ENCODE results near the gene DPF3.
A peak's percentile ranks its signal among the peaks of the same experiment; 100 is the strongest.

Gene DPF3

DNA sequence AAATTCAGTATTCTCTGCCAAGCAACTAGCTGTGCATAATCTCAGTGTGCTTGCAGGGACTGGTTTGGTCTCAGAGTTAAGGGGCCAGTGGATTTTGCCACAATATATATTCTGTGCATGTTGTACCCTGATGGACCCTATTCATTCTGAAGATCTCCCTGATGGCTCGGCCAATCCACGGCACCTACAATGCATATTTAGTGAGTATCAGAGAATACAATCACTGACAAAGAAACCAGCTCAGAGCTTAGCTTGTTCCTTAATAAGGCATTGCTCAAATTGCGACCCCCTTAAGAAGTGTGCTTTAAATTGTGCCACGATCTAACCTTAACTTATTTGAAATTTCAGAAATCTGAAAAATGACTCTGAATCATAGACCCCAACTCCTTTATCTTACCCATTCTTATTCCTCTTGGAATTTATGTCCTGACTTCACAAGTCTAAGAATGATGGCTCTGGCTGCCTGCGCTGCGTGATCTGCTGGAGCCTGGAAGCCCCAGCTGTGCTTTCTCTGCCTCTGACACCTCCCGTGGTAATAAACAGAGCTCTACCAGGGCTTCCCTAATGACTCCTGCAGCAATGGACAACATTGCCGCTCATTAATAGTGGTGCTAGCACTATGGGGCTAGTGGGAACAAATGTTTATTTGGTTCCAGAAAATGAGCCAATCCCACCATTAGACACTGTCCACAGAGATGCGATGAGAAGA, 23.3 kb upstream of the DPF3 start:
- no peaks in the 10 kb centered on the region for H3K9me3 Mint-ChIP-seq
- no peak overlapping the region for H3K27ac Mint-ChIP-seq
- H3K36me3 Mint-ChIP-seq (ENCODE audit: low read depth) = no peaks in the 10 kb centered on the region
- H3K27me3 Mint-ChIP-seq (ENCODE audit: low read depth) = peaks cover 60% of the 10 kb centered on the region
- DNase-seq (ENCODE audit: low spot score) = no peak
- H3K4me3 Mint-ChIP-seq = no peak overlapping the region
- H3K4me1 Mint-ChIP-seq (ENCODE audit: low read depth) = peaks cover 2% of the 10 kb centered on the region

DNA sequence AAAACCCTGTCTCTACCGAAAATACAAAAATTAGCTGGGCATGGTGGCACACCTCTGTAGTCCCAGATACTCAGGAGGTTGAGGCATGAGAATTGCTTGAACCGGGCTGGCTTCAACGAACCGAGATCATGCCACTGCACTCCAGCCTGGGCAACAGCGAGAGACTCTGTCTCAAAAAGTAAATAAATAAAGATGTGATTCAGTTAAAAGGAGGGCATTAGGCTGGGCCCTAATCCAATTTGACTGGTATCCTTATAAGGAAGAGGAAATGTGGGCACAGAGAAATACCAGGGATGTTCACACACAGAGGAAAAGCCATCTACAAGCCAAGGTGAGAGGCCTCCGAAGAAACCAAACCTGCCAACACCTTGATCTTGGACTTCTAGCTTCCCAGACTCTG, 22.3 kb upstream of the DPF3 start:
- H3K4me3 Mint-ChIP-seq = no peak overlapping the region

DNA sequence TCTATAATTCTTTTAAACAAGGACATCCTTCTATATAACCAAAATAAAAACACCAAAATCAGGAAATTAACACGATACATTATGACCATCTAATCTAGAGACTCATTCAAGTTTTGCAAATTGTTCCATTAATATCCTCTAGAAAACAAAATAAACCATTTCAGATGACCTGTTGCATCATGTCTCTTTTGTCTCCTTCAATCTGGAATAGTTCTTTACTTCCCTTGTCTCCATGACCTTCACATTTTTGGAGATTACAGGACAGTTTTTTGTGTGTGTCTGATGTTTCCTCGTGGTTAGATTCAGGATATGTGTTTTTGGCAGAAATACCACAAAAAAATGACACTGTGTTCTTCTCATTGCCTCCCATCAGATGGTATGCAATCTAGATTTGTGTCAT, 19.9 kb upstream of the DPF3 start:
- Mint-ChIP-seq H3K4me1 (ENCODE audit: low read depth) (peaks cover 2% of the 10 kb centered on the region), H3K27me3 (ENCODE audit: low read depth) (peaks cover 50% of the 10 kb centered on the region), H3K36me3 (ENCODE audit: low read depth) (no peaks in the 10 kb centered on the region), H3K27ac (no peak overlapping the region), H3K4me3 (no peak overlapping the region), H3K9me3 (no peaks in the 10 kb centered on the region)
- DNase-seq (ENCODE audit: low spot score) = no peak

More for the DNA sequence above, 22.3 kb upstream of the DPF3 start:
- peaks cover 56% of the 10 kb centered on the region for H3K27me3 Mint-ChIP-seq (ENCODE audit: low read depth)
- peaks cover 2% of the 10 kb centered on the region for H3K4me1 Mint-ChIP-seq (ENCODE audit: low read depth)
- H3K9me3 Mint-ChIP-seq = no peaks in the 10 kb centered on the region
- no peaks in the 10 kb centered on the region for H3K36me3 Mint-ChIP-seq (ENCODE audit: low read depth)
- H3K27ac Mint-ChIP-seq = no peak overlapping the region
- DNase-seq (ENCODE audit: low spot score) = no peak

DNA sequence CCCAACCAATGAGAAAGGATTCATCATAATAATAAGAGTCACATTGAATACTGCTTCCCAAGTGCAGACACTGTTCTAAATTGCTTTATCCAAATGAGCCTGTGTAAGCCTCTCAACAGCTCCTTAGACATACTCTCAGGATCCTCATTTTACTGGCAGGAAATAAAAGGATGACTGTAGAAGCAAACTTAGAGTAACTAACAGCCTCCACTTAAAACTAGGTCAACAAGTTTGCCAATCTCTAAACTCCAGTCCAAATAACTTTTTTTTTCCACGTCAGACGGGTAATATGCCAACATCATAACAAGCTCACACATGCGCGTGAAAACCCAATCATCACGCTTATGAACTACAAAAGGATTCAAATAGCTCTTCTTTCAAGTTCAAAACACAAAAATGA, 15.3 kb upstream of the DPF3 start:
- Mint-ChIP-seq H3K27me3 (ENCODE audit: low read depth) (peaks cover 53% of the 10 kb centered on the region), H3K27ac (no peak overlapping the region), H3K9me3 (no peaks in the 10 kb centered on the region), H3K4me1 (ENCODE audit: low read depth) (peaks cover 13% of the 10 kb centered on the region), H3K4me3 (no peak overlapping the region), H3K36me3 (ENCODE audit: low read depth) (no peaks in the 10 kb centered on the region)
- no peak for DNase-seq (ENCODE audit: low spot score)

DNA sequence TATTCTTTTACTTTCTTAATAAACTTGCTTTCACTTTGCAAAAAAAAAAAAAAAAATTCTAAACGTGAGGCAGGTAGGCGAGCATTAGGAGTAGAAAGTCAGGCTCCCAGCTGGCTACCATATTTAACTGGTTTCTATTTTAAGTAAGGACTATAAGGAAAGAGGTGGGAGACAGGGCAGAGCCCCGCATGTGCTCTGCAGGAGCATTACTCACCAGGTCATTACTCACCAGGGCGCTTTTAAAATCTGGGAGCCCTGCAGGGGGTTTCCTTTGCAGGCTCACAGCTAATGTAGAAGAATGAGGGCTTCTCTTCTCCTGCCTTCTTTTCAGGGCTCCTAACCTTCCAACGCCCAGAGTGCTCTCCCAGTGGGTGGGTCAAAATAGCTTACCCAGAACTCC, 14.0 kb upstream of the DPF3 start:
- Mint-ChIP-seq H3K4me1 (ENCODE audit: low read depth) (peaks cover 11% of the 10 kb centered on the region), H3K36me3 (ENCODE audit: low read depth) (no peaks in the 10 kb centered on the region), H3K4me3 (no peak overlapping the region), H3K27ac (no peak overlapping the region), H3K9me3 (no peaks in the 10 kb centered on the region), H3K27me3 (ENCODE audit: low read depth) (peaks cover 49% of the 10 kb centered on the region)
- DNase-seq (ENCODE audit: low spot score) = no peak

DNA sequence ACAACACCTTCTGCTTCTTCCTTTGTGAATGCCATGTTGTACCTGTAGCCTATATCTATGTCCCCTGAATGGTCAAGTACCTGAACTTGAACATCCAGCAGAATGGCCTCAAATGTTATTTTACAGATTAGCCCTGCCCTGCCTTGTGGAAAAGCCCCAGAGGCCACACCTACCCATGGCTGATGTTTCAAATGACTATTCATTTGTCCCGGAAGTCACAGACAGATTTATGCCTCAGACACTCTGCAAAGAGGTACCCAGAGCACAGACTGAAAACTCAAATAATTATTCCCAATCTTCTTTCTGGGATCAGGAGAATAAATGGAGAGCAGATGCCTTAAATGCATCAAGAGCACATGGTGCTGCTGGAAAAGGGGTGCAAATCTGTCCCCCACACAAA, 13.0 kb upstream of the DPF3 start:
- no peaks in the 10 kb centered on the region for H3K36me3 Mint-ChIP-seq (ENCODE audit: low read depth)
- peaks cover 48% of the 10 kb centered on the region for H3K27me3 Mint-ChIP-seq (ENCODE audit: low read depth)
- H3K4me3 Mint-ChIP-seq = no peak overlapping the region
- peaks cover 11% of the 10 kb centered on the region for H3K4me1 Mint-ChIP-seq (ENCODE audit: low read depth)
- no peak overlapping the region for H3K27ac Mint-ChIP-seq
- no peaks in the 10 kb centered on the region for H3K9me3 Mint-ChIP-seq
- DNase-seq (ENCODE audit: low spot score) = no peak

DNA sequence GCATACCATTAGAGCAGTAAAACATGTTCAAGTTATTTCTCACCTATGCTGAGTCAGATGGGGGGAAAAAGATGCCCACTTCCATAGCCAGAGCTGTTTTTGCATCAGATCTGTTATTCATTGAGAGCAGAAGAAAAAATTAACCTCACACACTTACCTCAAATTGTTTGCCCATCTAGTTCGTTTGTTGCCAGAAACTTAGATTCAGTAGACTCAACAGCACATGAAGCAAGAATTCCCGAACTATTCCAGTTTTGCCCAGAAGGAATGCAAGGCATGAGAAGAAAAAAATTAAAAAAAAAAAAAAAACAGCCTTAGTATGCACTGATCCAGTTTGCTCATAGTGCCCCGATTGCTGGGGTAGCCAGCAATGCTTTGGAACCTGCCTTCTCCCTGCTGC, 12.4 kb upstream of the DPF3 start:
- H3K27me3 Mint-ChIP-seq (ENCODE audit: low read depth) = peaks cover 51% of the 10 kb centered on the region
- peaks cover 11% of the 10 kb centered on the region for H3K4me1 Mint-ChIP-seq (ENCODE audit: low read depth)
- no peak overlapping the region for H3K27ac Mint-ChIP-seq
- H3K9me3 Mint-ChIP-seq = no peaks in the 10 kb centered on the region
- DNase-seq (ENCODE audit: low spot score) = no peak
- no peaks in the 10 kb centered on the region for H3K36me3 Mint-ChIP-seq (ENCODE audit: low read depth)
- no peak overlapping the region for H3K4me3 Mint-ChIP-seq

DNA sequence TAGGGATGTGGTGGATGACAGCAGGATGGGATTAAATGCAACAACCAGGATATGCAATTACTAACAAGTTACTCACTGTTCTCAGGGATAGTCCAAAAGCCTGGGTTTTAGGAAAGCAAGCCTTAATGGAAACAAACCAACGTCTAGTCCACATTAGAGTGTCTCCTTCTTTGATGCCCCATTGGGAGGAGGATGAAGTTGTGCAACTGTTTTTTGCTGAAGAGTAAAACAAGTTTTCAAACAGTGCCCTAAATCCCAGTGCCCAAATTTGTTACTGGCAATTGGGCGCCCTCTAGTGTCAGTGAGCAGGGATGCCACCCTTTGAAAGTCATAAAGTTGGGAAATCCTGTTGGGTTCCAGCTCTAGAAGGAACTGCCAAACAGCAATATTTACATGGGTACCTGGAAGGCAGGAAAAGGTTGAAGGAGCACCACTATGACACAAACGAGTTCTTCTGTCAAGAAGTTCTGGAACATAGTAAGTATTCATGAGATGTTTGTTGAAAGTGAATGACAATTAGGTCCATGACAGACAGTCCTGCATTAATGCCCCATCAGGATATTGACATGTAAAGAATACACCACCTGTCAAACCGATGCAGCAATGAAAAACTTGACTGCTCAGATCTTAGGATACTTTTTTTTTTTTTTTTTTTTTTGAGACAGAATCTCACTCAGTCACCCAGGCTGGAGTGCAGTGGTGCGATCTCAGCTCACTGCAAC, 11.1 kb upstream of the DPF3 start:
- Mint-ChIP-seq H3K27ac (no peak overlapping the region), H3K4me1 (ENCODE audit: low read depth) (peaks cover 11% of the 10 kb centered on the region), H3K9me3 (no peaks in the 10 kb centered on the region), H3K4me3 (no peak overlapping the region), H3K36me3 (ENCODE audit: low read depth) (no peaks in the 10 kb centered on the region), H3K27me3 (ENCODE audit: low read depth) (peaks cover 57% of the 10 kb centered on the region)
- DNase-seq (ENCODE audit: low spot score) = peak; percentile 49

DNA sequence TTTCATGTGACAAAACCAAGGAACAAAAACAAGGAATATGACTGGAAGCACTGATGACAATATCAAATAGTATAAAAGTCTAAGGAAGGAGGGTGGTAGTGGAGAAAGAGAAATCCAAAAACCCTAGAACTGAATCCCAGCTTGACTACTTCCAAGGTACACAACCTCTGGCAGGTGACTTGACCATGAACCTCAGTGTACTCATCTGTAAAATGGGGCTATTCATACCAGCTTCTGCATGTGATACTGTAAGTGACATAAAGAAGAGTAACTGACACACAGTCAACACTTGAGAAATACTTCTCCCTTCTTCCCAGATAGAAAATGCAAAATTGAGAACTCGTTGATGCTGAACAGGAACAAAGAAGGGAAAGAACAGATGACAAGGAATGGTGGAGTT, 10.3 kb upstream of the DPF3 start:
- no peak for DNase-seq (ENCODE audit: low spot score)
- H3K4me3 Mint-ChIP-seq = no peak overlapping the region
- H3K9me3 Mint-ChIP-seq = no peaks in the 10 kb centered on the region
- H3K4me1 Mint-ChIP-seq (ENCODE audit: low read depth) = peaks cover 11% of the 10 kb centered on the region
- peaks cover 58% of the 10 kb centered on the region for H3K27me3 Mint-ChIP-seq (ENCODE audit: low read depth)
- H3K27ac Mint-ChIP-seq = no peak overlapping the region
- no peaks in the 10 kb centered on the region for H3K36me3 Mint-ChIP-seq (ENCODE audit: low read depth)

DNA sequence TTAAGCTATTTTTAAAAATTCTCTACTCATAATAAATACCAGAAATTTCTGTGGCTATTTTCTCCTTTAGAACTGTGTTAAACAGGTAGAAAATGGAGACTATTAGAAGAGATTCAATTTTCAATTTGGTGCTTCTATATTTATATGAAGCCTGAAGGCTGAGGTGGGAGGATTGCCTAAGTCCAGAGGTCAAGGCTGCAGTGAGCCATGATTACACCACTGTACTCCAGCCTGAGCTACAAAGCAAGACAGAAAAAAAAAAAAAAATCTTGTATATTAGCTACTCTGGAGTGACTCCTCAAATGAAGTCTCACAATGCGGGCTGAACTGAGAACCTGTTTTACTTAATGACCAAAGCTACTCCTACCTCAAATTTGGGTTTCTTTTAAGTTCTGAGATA, 9.8 kb upstream of the DPF3 start:
- Mint-ChIP-seq H3K4me1 (ENCODE audit: low read depth) (peaks cover 11% of the 10 kb centered on the region), H3K9me3 (no peaks in the 10 kb centered on the region), H3K36me3 (ENCODE audit: low read depth) (no peaks in the 10 kb centered on the region), H3K27me3 (ENCODE audit: low read depth) (peaks cover 54% of the 10 kb centered on the region), H3K27ac (no peak overlapping the region), H3K4me3 (no peak overlapping the region)
- no peak for DNase-seq (ENCODE audit: low spot score)

DNA sequence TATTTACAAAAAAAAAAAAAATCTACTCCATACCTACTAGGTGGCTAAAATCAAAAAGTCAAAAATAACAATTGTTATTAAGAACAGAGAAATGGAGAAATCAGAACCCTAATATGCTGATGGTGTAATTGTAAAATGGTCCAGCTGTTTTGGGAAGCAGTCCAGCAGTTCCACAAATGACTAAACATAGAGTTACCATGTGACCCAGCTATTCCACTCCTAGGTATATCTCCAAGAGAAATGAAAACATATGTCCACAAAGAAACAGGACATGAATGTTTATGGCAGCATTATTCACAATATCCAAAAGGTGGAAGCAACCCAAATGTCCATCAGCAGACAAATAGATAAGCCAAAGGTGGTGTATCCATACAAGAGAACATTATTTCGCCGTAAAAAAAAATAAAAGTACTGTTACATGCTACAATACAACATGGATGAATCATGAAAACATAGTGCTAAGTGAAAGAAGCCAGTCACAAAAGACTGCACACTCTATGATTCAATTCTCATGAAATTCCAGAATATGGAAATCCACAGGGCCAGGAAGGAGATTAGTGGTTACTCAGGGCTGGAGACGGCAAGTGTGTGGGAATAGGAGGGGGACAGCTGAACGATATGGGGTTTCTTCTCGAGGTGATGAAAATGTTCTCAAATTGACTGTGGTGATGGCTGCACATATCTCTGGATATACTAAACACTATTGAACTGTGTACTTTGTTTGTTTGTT, 9.1 kb upstream of the DPF3 start:
- Mint-ChIP-seq H3K27ac (no peak overlapping the region), H3K9me3 (no peaks in the 10 kb centered on the region), H3K4me1 (ENCODE audit: low read depth) (peaks cover 11% of the 10 kb centered on the region), H3K36me3 (ENCODE audit: low read depth) (no peaks in the 10 kb centered on the region), H3K27me3 (ENCODE audit: low read depth) (peaks cover 56% of the 10 kb centered on the region), H3K4me3 (no peak overlapping the region)
- DNase-seq (ENCODE audit: low spot score) = no peak

DNA sequence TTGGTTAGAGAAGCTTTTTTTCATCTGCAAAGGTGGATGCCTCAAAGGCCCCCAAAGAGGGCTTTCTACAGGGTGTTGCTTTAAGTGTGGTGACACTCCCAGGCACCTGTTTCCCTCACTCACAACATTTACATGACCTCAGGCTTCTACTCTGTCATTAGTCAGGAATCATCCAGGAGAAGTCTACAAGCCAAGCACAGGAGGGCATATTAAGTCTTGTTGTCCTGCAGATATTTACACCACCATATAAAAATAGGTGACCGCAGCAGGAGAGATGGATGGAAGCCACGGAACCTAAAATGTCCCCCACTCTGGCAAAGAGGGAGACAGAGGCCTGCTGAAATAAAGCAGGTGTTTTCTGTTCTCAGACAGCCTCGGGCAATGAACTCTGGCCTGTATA, 7.5 kb upstream of the DPF3 start:
- Mint-ChIP-seq H3K9me3 (no peaks in the 10 kb centered on the region), H3K4me1 (ENCODE audit: low read depth) (peaks cover 5% of the 10 kb centered on the region), H3K27ac (no peak overlapping the region), H3K36me3 (ENCODE audit: low read depth) (no peaks in the 10 kb centered on the region), H3K4me3 (no peak overlapping the region), H3K27me3 (ENCODE audit: low read depth) (peaks cover 57% of the 10 kb centered on the region)
- no peak for DNase-seq (ENCODE audit: low spot score)

DNA sequence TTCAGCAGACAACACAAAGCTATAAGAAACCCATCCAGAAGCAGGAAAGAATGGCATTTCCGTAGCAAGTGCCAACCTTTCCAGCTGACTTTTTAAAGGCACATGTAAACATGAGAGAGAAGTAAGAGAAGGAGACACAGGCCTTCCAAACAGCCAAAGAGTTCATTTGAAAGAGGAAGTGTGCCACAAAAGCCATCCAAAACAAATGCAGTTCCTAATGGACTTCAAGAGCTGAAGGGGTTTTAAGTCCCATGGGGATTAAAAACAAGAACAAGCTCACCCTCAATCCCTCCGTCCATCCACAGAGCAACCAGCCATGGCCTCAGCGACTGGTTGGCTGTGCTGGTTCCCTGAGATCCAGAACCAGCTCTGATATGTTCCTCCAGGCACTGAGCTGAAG, 4.5 kb upstream of the DPF3 start:
- no peak for DNase-seq (ENCODE audit: low spot score)
- Mint-ChIP-seq H3K4me1 (ENCODE audit: low read depth) (peaks cover 13% of the 10 kb centered on the region), H3K9me3 (no peaks in the 10 kb centered on the region), H3K36me3 (ENCODE audit: low read depth) (peaks cover 2% of the 10 kb centered on the region), H3K4me3 (no peak overlapping the region), H3K27ac (no peak overlapping the region), H3K27me3 (ENCODE audit: low read depth) (peaks cover 72% of the 10 kb centered on the region)

DNA sequence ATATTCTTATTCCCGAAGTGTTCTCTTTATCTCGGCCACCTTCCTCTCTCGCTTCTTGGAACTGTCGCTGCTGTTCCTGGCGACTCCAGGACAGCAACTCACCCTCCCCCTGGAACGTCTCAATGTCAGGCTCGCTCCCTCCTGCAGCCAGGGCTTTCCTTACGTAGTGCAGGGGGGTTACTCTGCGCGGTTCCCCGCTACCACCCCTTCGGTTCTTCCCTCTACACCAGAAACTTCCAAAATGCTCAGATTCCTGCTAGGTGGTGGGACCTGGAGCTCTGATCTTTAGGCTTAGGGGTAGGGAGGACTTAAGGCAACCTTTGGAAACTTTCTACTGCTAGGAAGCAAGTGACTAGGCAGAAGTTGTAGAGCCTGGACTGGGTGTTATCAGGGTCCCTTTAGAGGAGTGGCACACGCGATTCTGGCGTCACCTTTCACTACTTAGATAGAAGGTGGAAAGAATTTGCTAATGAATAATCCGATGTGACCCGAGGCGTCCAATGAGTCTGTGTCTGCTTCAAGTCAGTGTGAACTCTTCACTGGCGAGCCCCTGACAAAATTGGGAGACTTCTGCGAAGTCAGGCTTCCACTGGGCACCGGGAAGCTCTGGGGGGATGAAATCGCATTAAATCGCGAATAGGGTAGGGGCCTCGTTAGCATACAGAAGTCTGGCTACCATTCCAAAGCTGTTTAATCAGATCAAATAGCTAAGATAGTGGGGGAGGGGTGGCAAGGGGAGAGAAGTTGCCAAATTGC, 900 bp upstream of the DPF3 start:
- Mint-ChIP-seq H3K36me3 (ENCODE audit: low read depth) (peaks cover 3% of the 10 kb centered on the region), H3K27me3 (ENCODE audit: low read depth) (peaks cover 76% of the 10 kb centered on the region), H3K4me1 (ENCODE audit: low read depth) (peaks cover 24% of the 10 kb centered on the region), H3K4me3 (peak overlapping the region; percentile 94), H3K9me3 (no peaks in the 10 kb centered on the region), H3K27ac (no peak overlapping the region)
- no peak for DNase-seq (ENCODE audit: low spot score)

Measured in T-helper 2 cell treated with Interferon-gamma antibody and Interleukin-4, amounts not matched to agents 5 μg/mL and 100 μg/mL, for 36 hours (primary cell).